GM12878 (cell line): ENCODE data around the gene OPN1MW3.
"Not testable (repeated sequence)": the region's sequence is repeated elsewhere in the genome, so short reads cannot be mapped to it uniquely, and the experiment has no call there.

Experiments used
- ATF3 ChIP-seq: IDR thresholded peaks from 2 replicates; pipeline ENCODE4 v1.6.1; 2011; ENCODE audit warnings: low read depth, mild to moderate bottlenecking, low read length, moderate library complexity, borderline replicate concordance; ENCODE audit errors: extremely low read depth
- CTCF ChIP-seq, 3 experiments: IDR thresholded peaks in 2 of 3; conservative IDR thresholded peaks in 1 of 3; 2 replicates each; pipeline ENCODE4 v1.5.1; 2011; ENCODE audit warnings: low read depth in 3 of 3, low read length in 3 of 3, mild to moderate bottlenecking in 3 of 3, control low read depth in 2 of 3, moderate library complexity in 2 of 3, inconsistent platforms in 1 of 3, mixed read lengths in 1 of 3; ENCODE audit not compliant: control insufficient read depth in 2 of 3, insufficient read depth in 1 of 3; ENCODE audit errors: extremely low read depth in 1 of 3
- EZH2 ChIP-seq: IDR thresholded peaks from 2 replicates; pipeline ENCODE4 v1.6.1; 2012; ENCODE audit warnings: low read depth, mild to moderate bottlenecking, control low read depth, inconsistent platforms, low read length, borderline replicate concordance; ENCODE audit not compliant: control insufficient read depth
- ZNF217 ChIP-seq: fragments of 450-650 bp; IDR thresholded peaks from 2 replicates; pipeline ENCODE4 v1.6.1; 2017; ENCODE audit warnings: antibody characterized with exemption, mild to moderate bottlenecking
- TF ChIP-seq, protein P1 (sequence below): IDR thresholded peaks from 2 replicates; pipeline ENCODE4 v1.6.1; 2012; ENCODE audit warnings: low read depth, low read length, improper control_type of control experiment

DNA sequence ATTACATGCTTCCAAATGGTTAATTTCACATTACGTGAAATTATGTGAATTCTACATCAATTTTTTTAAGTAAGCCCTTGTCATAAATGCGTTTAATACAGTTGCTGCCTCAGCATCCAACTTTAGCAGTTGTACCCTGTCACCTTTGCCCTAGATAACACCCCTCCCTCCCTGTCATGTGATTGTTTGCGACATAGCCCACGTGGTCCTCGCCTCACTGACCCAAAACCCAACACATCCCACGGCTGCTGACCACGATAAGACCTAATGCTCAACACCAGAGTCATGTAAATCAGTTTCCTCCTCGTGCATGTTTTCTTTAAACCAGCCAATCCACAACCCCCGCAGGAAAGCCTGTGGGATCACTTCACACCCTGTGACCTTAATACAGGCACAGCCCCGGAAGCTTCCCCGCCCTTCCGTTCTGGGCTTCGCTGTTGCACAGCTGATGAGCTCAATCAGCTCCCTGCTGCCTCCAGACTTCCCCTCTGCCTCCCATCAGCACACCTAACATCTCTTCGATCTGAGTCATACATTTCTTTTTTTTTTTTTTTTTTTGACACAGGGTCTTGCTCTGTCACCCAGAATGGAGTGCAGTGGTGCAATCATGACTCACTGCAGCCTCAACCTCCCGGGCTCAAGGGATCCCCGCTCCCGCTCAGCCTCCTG lies 9.9 kb upstream of the OPN1MW3 start:
- TF ChIP-seq EZH2; ZNF217; ATF3; CTCF (IDR thresholded peaks at IDR 0.05 in 2 of 3, conservative IDR thresholded peaks at IDR 0.05 in 1 of 3; ENCODE audit: control insufficient read depth in 2 of 3, extremely low read depth in 1 of 3, insufficient read depth in 1 of 3, low read depth in 3 of 3, low read length in 3 of 3): not testable (repeated sequence)
- TF ChIP-seq, protein P1, sequence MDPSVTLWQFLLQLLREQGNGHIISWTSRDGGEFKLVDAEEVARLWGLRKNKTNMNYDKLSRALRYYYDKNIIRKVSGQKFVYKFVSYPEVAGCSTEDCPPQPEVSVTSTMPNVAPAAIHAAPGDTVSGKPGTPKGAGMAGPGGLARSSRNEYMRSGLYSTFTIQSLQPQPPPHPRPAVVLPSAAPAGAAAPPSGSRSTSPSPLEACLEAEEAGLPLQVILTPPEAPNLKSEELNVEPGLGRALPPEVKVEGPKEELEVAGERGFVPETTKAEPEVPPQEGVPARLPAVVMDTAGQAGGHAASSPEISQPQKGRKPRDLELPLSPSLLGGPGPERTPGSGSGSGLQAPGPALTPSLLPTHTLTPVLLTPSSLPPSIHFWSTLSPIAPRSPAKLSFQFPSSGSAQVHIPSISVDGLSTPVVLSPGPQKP, result not testable (repeated sequence)
